Brain microvascular endothelial cell (primary cell): ENCODE measurements around the gene GRIK4.
"Not testable (repeated sequence)": the region's sequence is repeated elsewhere in the genome, so short reads cannot be mapped to it uniquely, and the experiment has no call there.

Experiments
- DNase-seq: peaks from one replicate; pipeline ENCODE4 v3.0.0-alpha.2; 2020
- H3K27ac ChIP-seq: fragments of 250-450 bp; sonication (Bioruptor Pico); 2 replicates; pipeline ENCODE4 v1.5.1; 2020; ENCODE audit warnings: mild to moderate bottlenecking, moderate library complexity
- H3K27me3 ChIP-seq: fragments of 250-450 bp; sonication (Bioruptor Pico); replicated peaks from 2 replicates; pipeline ENCODE4 v1.5.1; 2020; ENCODE audit warnings: mild to moderate bottlenecking
- H3K36me3 ChIP-seq: fragments of 250-450 bp; sonication (Bioruptor Pico); replicated peaks from 2 replicates; pipeline ENCODE4 v1.5.1; 2020; ENCODE audit warnings: mild to moderate bottlenecking
- H3K4me3 ChIP-seq: 2 replicates; pipeline ENCODE4 v1.5.1; 2011; ENCODE audit warnings: low read depth, mild to moderate bottlenecking, control low read depth, low read length, moderate library complexity
- CTCF ChIP-seq: IDR thresholded peaks from 2 replicates; pipeline ENCODE4 v1.5.1; 2011; ENCODE audit warnings: low read depth, mild to moderate bottlenecking, moderate library complexity, low read length, control low read depth, inconsistent platforms; ENCODE audit errors: missing control alignments
- in situ Hi-C: cut with HindIII; loops from 2 replicates; pipeline ENCODE4 v1.10.0; 2017; ENCODE audit warnings: low sequenced_read_pairs, low pct_ligation_motif_present

Gene GRIK4

GRCh38 chr11:120577624-120578363 is 66.2 kb downstream of the GRIK4 start:
- no peaks in the 10 kb centered on the region for H3K27me3 ChIP-seq
- in situ Hi-C loops: no loop called here
- no peak for TF ChIP-seq CTCF

GRCh38 chr11:120578596-120579154 is 67.1 kb downstream of the GRIK4 start:
- in situ Hi-C loops: no loop called here
- no peak for DNase-seq
- TF ChIP-seq CTCF: no peak
- Histone ChIP-seq H3K36me3 (no peaks in the 10 kb centered on the region), H3K27me3 (no peaks in the 10 kb centered on the region), H3K4me3 (no peak overlapping the region), H3K27ac (no peak overlapping the region)

More at GRCh38 chr11:120577624-120578363, 66.2 kb downstream of the GRIK4 start:
- no peaks in the 10 kb centered on the region for H3K36me3 ChIP-seq
- DNase-seq: no peak
- H3K4me3 ChIP-seq: no peak overlapping the region
- no peak overlapping the region for H3K27ac ChIP-seq

DNA sequence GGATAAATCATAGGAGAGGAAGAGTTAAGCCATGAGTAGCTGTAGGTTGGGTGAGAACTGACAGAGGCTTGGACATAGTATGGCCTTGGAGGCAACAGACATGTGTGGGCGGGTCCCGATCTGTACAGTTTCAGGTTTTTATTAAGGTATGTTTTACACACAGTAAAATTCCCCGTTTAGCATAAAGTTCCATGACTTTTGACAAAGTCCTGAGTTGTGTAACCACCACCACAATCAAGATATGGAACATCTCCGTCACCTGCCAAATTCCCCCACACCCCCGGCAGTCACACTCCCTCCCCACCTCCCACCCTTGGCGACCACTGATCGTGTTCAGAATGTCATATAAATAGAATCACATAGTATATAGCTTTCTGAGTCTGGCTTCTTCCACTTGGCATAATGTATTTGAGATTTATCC is 68.1 kb downstream of the GRIK4 start:
- no peak overlapping the region for H3K27ac ChIP-seq
- H3K4me3 ChIP-seq: no peak overlapping the region
- DNase-seq: no peak
- no peaks in the 10 kb centered on the region for H3K36me3 ChIP-seq
- in situ Hi-C loops: no loop called here
- no peaks in the 10 kb centered on the region for H3K27me3 ChIP-seq
- TF ChIP-seq CTCF: no peak

DNA sequence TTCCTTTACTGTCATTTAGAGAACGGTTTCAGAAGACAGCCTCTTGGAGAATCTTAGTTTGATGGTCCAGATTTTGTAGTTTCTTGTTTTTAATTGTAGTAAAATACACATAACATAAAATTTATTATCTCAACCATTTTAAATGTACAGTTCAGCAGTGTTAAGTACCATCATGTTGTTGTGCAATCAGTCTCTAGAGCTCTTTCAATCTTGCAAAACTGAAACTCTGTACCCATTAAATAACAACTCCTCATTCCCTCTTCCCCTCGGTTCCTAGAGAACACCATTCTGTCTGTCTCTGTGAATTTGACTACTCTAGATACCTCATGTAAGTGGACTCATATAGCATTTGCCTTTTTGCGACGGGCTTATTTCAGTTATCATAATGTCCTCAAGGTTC is 69.8 kb downstream of the GRIK4 start:
- no peak overlapping the region for H3K4me3 ChIP-seq
- no peaks in the 10 kb centered on the region for H3K36me3 ChIP-seq
- no peaks in the 10 kb centered on the region for H3K27me3 ChIP-seq
- DNase-seq: no peak
- TF ChIP-seq CTCF: no peak
- no peak overlapping the region for H3K27ac ChIP-seq
- in situ Hi-C loops: no loop called here

- H3K4me3 ChIP-seq, H3K27me3 ChIP-seq, DNase-seq, in situ Hi-C loops, H3K27ac ChIP-seq, H3K36me3 ChIP-seq: not testable (repeated sequence)
Measured at GRCh38 chr11:120582535-120582934, 71.0 kb downstream of the GRIK4 start.

DNA sequence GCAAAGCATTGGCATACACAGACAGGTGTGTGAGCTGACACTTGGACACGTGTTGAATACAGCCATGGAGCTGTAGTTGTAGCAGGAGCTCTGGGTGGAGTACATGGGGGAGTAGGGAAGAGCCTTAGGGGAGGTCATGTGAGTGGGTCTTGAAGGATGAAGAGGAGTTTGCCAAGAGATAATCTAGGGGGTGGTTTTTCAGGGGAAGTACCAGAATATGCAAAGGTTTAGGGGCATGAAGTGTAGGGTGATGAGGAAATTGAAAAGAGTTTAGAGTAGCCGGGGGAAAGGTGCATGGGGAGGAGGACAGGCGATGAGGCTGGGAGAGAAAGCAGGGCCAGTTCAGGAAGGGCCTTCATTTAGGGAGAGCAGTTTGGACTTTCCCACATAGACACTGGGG is 74.5 kb downstream of the GRIK4 start:
- Histone ChIP-seq H3K27ac (no peak overlapping the region), H3K36me3 (no peaks in the 10 kb centered on the region), H3K4me3 (no peak overlapping the region), H3K27me3 (no peaks in the 10 kb centered on the region)
- no peak for TF ChIP-seq CTCF
- DNase-seq: no peak
- in situ Hi-C loops: no loop called here
